H9 (cell line): ENCODE measurements around the gene NEK4. TPM values are rescaled to one million over a fixed set of nuclear protein-coding genes. Genes with fewer than 3 reads are reported as not detected.

Experiments
- DNase-seq: peaks from one replicate; pipeline ENCODE4 v3.0.0-alpha.2; 2017
- H2AFZ ChIP-seq: one replicate; pipeline ENCODE4 v1.6.1; 2013; ENCODE audit warnings: mild to moderate bottlenecking, low read length, control low read depth, moderate library complexity
- H2AK5ac ChIP-seq: 2 replicates; pipeline ENCODE4 v1.6.1; 2013; ENCODE audit warnings: low read length, control low read depth, mixed read lengths; ENCODE audit not compliant: insufficient read length
- H2BK120ac ChIP-seq: one replicate; pipeline ENCODE4 v1.6.1; 2013; ENCODE audit warnings: low read depth, mild to moderate bottlenecking, low read length, control low read depth, inconsistent platforms; ENCODE audit not compliant: poor library complexity, severe bottlenecking
- H2BK12ac ChIP-seq: 2 replicates; pipeline ENCODE4 v1.6.1; 2013; ENCODE audit warnings: low read length, control low read depth, mixed read lengths, low read depth; ENCODE audit not compliant: insufficient read length
- H2BK15ac ChIP-seq: 2 replicates; pipeline ENCODE4 v1.6.1; 2013; ENCODE audit warnings: low read depth, low read length, control low read depth
- H2BK20ac ChIP-seq: one replicate; pipeline ENCODE4 v1.6.1; 2013; ENCODE audit warnings: low read depth, mild to moderate bottlenecking, low read length, control low read depth, inconsistent platforms; ENCODE audit not compliant: poor library complexity, severe bottlenecking
- H2BK5ac ChIP-seq: 2 replicates; pipeline ENCODE4 v1.6.1; 2013; ENCODE audit warnings: low read length, control low read depth, mixed read lengths; ENCODE audit not compliant: insufficient read length
- H3K14ac ChIP-seq: 2 replicates; pipeline ENCODE4 v1.6.1; 2013; ENCODE audit warnings: low read length, control low read depth; ENCODE audit not compliant: insufficient read depth
- H3K18ac ChIP-seq: 2 replicates; pipeline ENCODE4 v1.6.1; 2013; ENCODE audit warnings: low read depth, mild to moderate bottlenecking, mixed read lengths, low read length, control low read depth; ENCODE audit not compliant: insufficient read length
- H3K23ac ChIP-seq: 2 replicates; pipeline ENCODE4 v1.6.1; 2013; ENCODE audit warnings: low read length, control low read depth, mixed read lengths, low read depth; ENCODE audit not compliant: insufficient read length
- H3K23me2 ChIP-seq: 2 replicates; pipeline ENCODE4 v1.6.1; 2013; ENCODE audit warnings: low read depth, mild to moderate bottlenecking, mixed read lengths, low read length, control low read depth; ENCODE audit not compliant: insufficient read length, poor library complexity, severe bottlenecking
- H3K27ac ChIP-seq: 2 replicates; pipeline ENCODE4 v1.5.1; 2013; ENCODE audit warnings: low read length, control low read depth, mixed read lengths, low read depth; ENCODE audit not compliant: insufficient read length
- H3K27me3 ChIP-seq: 2 replicates; pipeline ENCODE4 v1.6.1; 2013; ENCODE audit warnings: low read length, control low read depth, inconsistent platforms; ENCODE audit not compliant: insufficient read depth
- H3K4ac ChIP-seq: 2 replicates; pipeline ENCODE4 v1.6.1; 2013; ENCODE audit warnings: low read depth, mild to moderate bottlenecking, control low read depth, inconsistent platforms, low read length, moderate library complexity
- H3K4me1 ChIP-seq: 2 replicates; pipeline ENCODE4 v1.6.1; 2013; ENCODE audit warnings: low read length, control low read depth, inconsistent platforms; ENCODE audit not compliant: insufficient read depth
- H3K4me2 ChIP-seq: 2 replicates; pipeline ENCODE4 v1.6.1; 2013; ENCODE audit warnings: low read length, control low read depth, mixed read lengths; ENCODE audit not compliant: insufficient read length, insufficient read depth
- H3K56ac ChIP-seq: 2 replicates; pipeline ENCODE4 v1.6.1; 2013; ENCODE audit warnings: low read depth, mild to moderate bottlenecking, mixed read lengths, low read length, control low read depth; ENCODE audit not compliant: insufficient read length
- H3K79me1 ChIP-seq: 2 replicates; pipeline ENCODE4 v1.6.1; 2013; ENCODE audit warnings: low read depth, mild to moderate bottlenecking, moderate library complexity, low read length, control low read depth, inconsistent platforms; ENCODE audit not compliant: insufficient read depth, poor library complexity, severe bottlenecking
- H3K79me2 ChIP-seq: 2 replicates; pipeline ENCODE4 v1.6.1; 2013; ENCODE audit warnings: low read length, control low read depth, inconsistent platforms; ENCODE audit not compliant: insufficient read depth
- H3K9ac ChIP-seq: 2 replicates; pipeline ENCODE4 v1.6.1; 2013; ENCODE audit warnings: low read length, control low read depth, mixed read lengths; ENCODE audit not compliant: insufficient read length; ENCODE audit errors: extremely low read depth
- H3K9me3 ChIP-seq: one replicate; pipeline ENCODE4 v1.6.1; 2013; ENCODE audit warnings: low read depth, low read length, inconsistent platforms; ENCODE audit not compliant: control insufficient read depth
- H3T11ph ChIP-seq: one replicate; pipeline ENCODE4 v1.6.1; 2013; ENCODE audit warnings: mild to moderate bottlenecking, low read length, control low read depth, inconsistent platforms
- H4K20me1 ChIP-seq: one replicate; pipeline ENCODE4 v1.6.1; 2013; ENCODE audit not compliant: control insufficient read depth, insufficient read length, insufficient read depth
- H4K5ac ChIP-seq: 2 replicates; pipeline ENCODE4 v1.6.1; 2013; ENCODE audit warnings: low read depth, mild to moderate bottlenecking, mixed read lengths, low read length, control low read depth; ENCODE audit not compliant: insufficient read length
- H4K8ac ChIP-seq: replicated peaks from 2 replicates; pipeline ENCODE4 v1.6.1; 2013; ENCODE audit warnings: low read length, control low read depth, mixed read lengths, low read depth; ENCODE audit not compliant: insufficient read length
- H4K91ac ChIP-seq: 2 replicates; pipeline ENCODE4 v1.6.1; 2013; ENCODE audit warnings: low read depth, mild to moderate bottlenecking, moderate library complexity, mixed read lengths, low read length, control low read depth; ENCODE audit not compliant: insufficient read length
- H3K27ac Mint-ChIP-seq, 3 experiments: 2 replicates in 2 of 3; 3 replicates in 1 of 3; pipeline ENCODE4 v1.8.0; 2020 to 2021; ENCODE audit warnings: mixed read lengths in 3 of 3, mild to moderate bottlenecking in 1 of 3, moderate library complexity in 1 of 3
- H3K27me3 Mint-ChIP-seq: 2 replicates; pipeline ENCODE4 v1.8.0; 2021; ENCODE audit warnings: low read depth, mild to moderate bottlenecking, moderate library complexity, mixed read lengths
- H3K36me3 Mint-ChIP-seq, 3 experiments: 2 replicates in 2 of 3; 3 replicates in 1 of 3; pipeline ENCODE4 v1.8.0; 2020 to 2021; ENCODE audit warnings: low read depth in 3 of 3, mixed read lengths in 3 of 3; ENCODE audit not compliant: insufficient read depth in 1 of 3
- H3K4me1 Mint-ChIP-seq, 2 experiments: 2 replicates each; pipeline ENCODE4 v1.8.0; 2020; ENCODE audit warnings: mixed read lengths in 2 of 2
- H3K4me3 Mint-ChIP-seq, 2 experiments: 2 replicates in 1 of 2; 3 replicates in 1 of 2; pipeline ENCODE4 v1.8.0; 2020 to 2021; ENCODE audit warnings: mild to moderate bottlenecking in 2 of 2, mixed read lengths in 2 of 2, moderate library complexity in 1 of 2
- H3K9me3 Mint-ChIP-seq, 2 experiments: 2 replicates in 1 of 2; 3 replicates in 1 of 2; pipeline ENCODE4 v1.8.0; 2020; ENCODE audit warnings: mild to moderate bottlenecking in 2 of 2, mixed read lengths in 2 of 2, moderate library complexity in 1 of 2
- CTCF ChIP-seq: fragments of 200-600 bp; sonication (generic); conservative IDR thresholded peaks from 3 replicates; pipeline ENCODE4 v1.8.0; 2021; ENCODE audit warnings: antibody characterized with exemption, mild to moderate bottlenecking
- WGBS: extraction: QIAGEN DNeasy Blood & Tissue Kit; methylation state at CpG from one replicate; pipeline ENCODE4 v1.1.7; 2013; ENCODE audit warnings: missing lambda C conversion rate, low lambda C conversion rate, mixed read lengths; ENCODE audit not compliant: insufficient read length; ENCODE audit errors: extremely low coverage; 5-methylcytosine and 5-hydroxymethylcytosine counted together
- total RNA-seq: library from RNA; stranded (reverse); gene quantifications from 2 replicates; pipeline ENCODE4 v1.2.1, GENCODE V29; 2021

The NEK4 gene
- total RNA-seq, 1 experiment from 2014 or later = 36.0 TPM

DNA sequence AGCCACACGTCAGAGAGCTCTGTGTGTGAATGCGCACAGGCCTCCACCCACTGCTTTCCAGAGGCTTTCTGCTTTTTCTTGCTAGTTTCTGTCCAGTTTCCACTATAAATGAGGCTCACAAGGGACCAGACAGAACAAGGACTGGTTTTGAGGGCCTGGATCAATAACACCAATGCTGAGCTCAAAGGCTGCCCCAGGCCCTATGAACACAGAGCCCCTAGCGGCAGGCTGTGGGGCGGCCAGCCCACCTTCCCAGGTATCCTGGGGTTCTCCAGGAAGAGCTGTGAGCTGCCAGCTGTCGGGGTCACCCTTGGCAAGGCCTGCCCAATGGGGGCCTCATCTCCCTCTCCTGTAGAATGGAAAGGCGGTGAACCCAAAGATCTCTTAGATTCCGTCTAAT lies 21.7 kb upstream of the NEK4 start:
- H4K91ac ChIP-seq = no peak overlapping the region
- H2BK15ac ChIP-seq = no peak overlapping the region
- H3K79me1 ChIP-seq = no peaks in the 10 kb centered on the region
- H3K14ac ChIP-seq = no peak overlapping the region
- DNase-seq = peak; percentile 56
- no peaks in the 10 kb centered on the region for H3K23me2 ChIP-seq
- TF ChIP-seq CTCF = peak; percentile 71
- H3K18ac ChIP-seq = no peak overlapping the region
- H3K27ac ChIP-seq = no peak overlapping the region
- H3K9ac ChIP-seq = no peak overlapping the region
- H3K4ac ChIP-seq = no peak overlapping the region
- H3K23ac ChIP-seq = no peak overlapping the region
- no peak overlapping the region for H3T11ph ChIP-seq
- H3K4me3 Mint-ChIP-seq = no peak overlapping the region
- no peak overlapping the region for H2BK12ac ChIP-seq
- H3K4me1 Mint-ChIP-seq = no peaks in the 10 kb centered on the region
- no peak overlapping the region for H2BK120ac ChIP-seq
- no peak overlapping the region for H3K4me2 ChIP-seq
- H3K4me1 ChIP-seq = no peaks in the 10 kb centered on the region
- no peak overlapping the region for H4K5ac ChIP-seq
- no peak overlapping the region for H4K8ac ChIP-seq
- H2AK5ac ChIP-seq = no peak overlapping the region
- no peaks in the 10 kb centered on the region for H3K9me3 ChIP-seq
- peak overlapping the region in 1 of 3 experiments; percentile 48; a peak in 1 of 7 replicates for H3K27ac Mint-ChIP-seq
- H4K20me1 ChIP-seq = no peaks in the 10 kb centered on the region
- H2BK20ac ChIP-seq = no peak overlapping the region
- no peak overlapping the region for H2BK5ac ChIP-seq
- H3K36me3 Mint-ChIP-seq = no peaks in the 10 kb centered on the region; a peak in 1 of 7 replicates
- no CpG with 5 or more reads among the region's 7 CpGs for WGBS
- no peaks in the 10 kb centered on the region for H3K79me2 ChIP-seq
- no peaks in the 10 kb centered on the region for H3K27me3 ChIP-seq
- H3K9me3 Mint-ChIP-seq = no peaks in the 10 kb centered on the region; a peak in 1 of 5 replicates
- H3K27me3 Mint-ChIP-seq = peaks cover 2% of the 10 kb centered on the region
- H3K56ac ChIP-seq = no peak overlapping the region
- H2AFZ ChIP-seq = no peak overlapping the region
